ENCODE data around the gene FBXO39. TPM values are rescaled to one million over a fixed set of nuclear protein-coding genes. Genes with fewer than 3 reads are reported as not detected.
"Not testable (repeated sequence)": the region's sequence is repeated elsewhere in the genome, so short reads cannot be mapped to it uniquely, and the experiment has no call there.

Gene FBXO39
- total RNA-seq: not detected

DNA sequence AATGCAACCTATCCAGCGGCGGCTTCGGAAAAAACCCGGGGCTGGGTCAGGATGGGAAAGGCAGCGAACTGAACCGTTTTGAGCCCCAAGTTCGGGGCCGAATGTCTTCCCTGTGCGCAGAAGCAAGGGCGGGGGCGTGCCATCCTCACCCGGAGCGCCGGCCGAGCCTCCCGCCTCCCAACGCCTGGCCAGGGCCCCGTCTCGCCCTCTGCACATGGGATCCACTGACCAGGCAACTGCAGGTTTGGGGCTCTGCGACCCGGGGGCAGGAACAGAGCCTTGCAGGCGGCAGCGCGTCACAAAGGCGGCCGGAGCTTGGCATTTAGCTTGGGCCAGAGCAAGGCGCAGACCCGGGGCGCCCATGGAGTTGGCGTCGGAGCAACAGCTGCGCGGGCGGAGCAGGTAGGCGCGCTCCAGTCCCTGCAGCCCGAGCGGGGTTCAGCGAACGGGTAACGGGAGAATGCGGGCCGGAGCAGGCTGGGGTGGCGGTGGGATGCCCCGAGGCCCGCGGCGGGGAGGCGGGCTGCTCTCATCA lies at the start of gene FBXO39:
Gene FBXO39 (plus strand): TSS at position 345 of the 535 bp plus-strand sequence. CDS start 3,654 bp downstream, outside the sequence.
- H3K4me1 ChIP-seq: no peaks in the 10 kb centered on the region
- intact Hi-C loops (cut with DNase I; ENCODE audit: low total_unique reads): no loop called here
- H3K27me3 ChIP-seq: peaks cover 8 to 31% (median 11%) of the 10 kb centered on the region in 3 donors
- TF ChIP-seq, protein P1, sequence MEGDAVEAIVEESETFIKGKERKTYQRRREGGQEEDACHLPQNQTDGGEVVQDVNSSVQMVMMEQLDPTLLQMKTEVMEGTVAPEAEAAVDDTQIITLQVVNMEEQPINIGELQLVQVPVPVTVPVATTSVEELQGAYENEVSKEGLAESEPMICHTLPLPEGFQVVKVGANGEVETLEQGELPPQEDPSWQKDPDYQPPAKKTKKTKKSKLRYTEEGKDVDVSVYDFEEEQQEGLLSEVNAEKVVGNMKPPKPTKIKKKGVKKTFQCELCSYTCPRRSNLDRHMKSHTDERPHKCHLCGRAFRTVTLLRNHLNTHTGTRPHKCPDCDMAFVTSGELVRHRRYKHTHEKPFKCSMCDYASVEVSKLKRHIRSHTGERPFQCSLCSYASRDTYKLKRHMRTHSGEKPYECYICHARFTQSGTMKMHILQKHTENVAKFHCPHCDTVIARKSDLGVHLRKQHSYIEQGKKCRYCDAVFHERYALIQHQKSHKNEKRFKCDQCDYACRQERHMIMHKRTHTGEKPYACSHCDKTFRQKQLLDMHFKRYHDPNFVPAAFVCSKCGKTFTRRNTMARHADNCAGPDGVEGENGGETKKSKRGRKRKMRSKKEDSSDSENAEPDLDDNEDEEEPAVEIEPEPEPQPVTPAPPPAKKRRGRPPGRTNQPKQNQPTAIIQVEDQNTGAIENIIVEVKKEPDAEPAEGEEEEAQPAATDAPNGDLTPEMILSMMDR (IDR thresholded peaks at IDR 0.05 in 4 of 5, conservative IDR thresholded peaks at IDR 0.05 in 1 of 5): no peak
- no peak for TF ChIP-seq POLR2A (IDR thresholded peaks at IDR 0.05)
- in situ Hi-C loops (cut with MboI; ENCODE audit: low sequenced_read_pairs in 4 of 4): loop anchor here in 1 of 4 donors (25.0 kb wide), 1 partner anchor 89 kb away; no protein-coding TSS in a partner anchor
- H3K4me3 ChIP-seq: no peak within 1 kb of the TSS
- peaks cover 0 to 23% of the 10 kb centered on the region in 2 donors for H3K36me3 ChIP-seq
- H3K9me3 ChIP-seq: peaks cover 0 to 4% (median 0%) of the 10 kb centered on the region in 3 donors
- no peak for DNase-seq
- no peak for ATAC-seq
- H3K27ac ChIP-seq: no peak within 1 kb of the TSS

- H3K27ac ChIP-seq: no peak overlapping the region
- no peak for TF ChIP-seq POLR2A (IDR thresholded peaks at IDR 0.05)
- TF ChIP-seq, protein P1 (IDR thresholded peaks at IDR 0.05 in 4 of 5, conservative IDR thresholded peaks at IDR 0.05 in 1 of 5): no peak
- DNase-seq (no peak), ATAC-seq (no peak)
- H3K36me3 ChIP-seq: no peaks in the 10 kb centered on the region
- H3K4me3 ChIP-seq: no peak overlapping the region
- in situ Hi-C loops (cut with MboI; ENCODE audit: low sequenced_read_pairs in 4 of 4) (no loop called here), intact Hi-C loops (cut with DNase I; ENCODE audit: low total_unique reads) (no loop called here)
- no peaks in the 10 kb centered on the region for H3K4me1 ChIP-seq
- no peaks in the 10 kb centered on the region for H3K9me3 ChIP-seq
- no peaks in the 10 kb centered on the region for H3K27me3 ChIP-seq
Measured at GRCh38 chr17:6729531-6729930, 46.5 kb upstream of the FBXO39 start.

- H3K27me3 ChIP-seq; H3K9me3 ChIP-seq; H3K4me1 ChIP-seq; intact Hi-C loops (cut with DNase I; ENCODE audit: low total_unique reads); DNase-seq; H3K27ac ChIP-seq; H3K36me3 ChIP-seq; ATAC-seq; H3K4me3 ChIP-seq; in situ Hi-C loops (cut with MboI; ENCODE audit: low sequenced_read_pairs in 4 of 4): not testable (repeated sequence)
Measured at GRCh38 chr17:6746665-6747064, 29.4 kb upstream of the FBXO39 start.

DNA sequence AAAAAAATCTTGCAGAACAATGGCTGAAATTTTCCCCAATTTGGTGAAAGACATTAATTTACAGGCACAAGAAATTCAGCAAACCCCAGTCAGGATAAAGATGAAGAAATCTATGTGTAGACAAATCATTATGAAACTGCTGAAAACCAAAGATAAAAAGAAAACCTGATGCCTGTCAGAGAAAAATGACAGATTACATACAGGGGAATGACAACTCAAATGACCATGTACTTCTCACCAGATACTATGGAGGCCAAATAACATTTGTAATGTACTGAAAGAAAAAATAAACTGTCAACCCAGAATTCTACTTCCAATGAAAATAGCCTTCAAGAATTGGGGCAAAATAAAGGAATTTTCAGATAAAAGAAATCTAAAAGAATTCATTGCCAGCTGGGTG lies 27.4 kb upstream of the FBXO39 start:
- ATAC-seq (no peak), DNase-seq (no peak)
- TF ChIP-seq POLR2A (IDR thresholded peaks at IDR 0.05): no peak
- TF ChIP-seq, protein P1 (IDR thresholded peaks at IDR 0.05 in 4 of 5, conservative IDR thresholded peaks at IDR 0.05 in 1 of 5): no peak
- Histone ChIP-seq H3K27me3 (peaks cover 0 to 5% (median 0%) of the 10 kb centered on the region in 3 donors), H3K4me1 (peaks cover 7 to 15% of the 10 kb centered on the region in 2 donors), H3K4me3 (no peak overlapping the region), H3K9me3 (no peaks in the 10 kb centered on the region), H3K36me3 (no peaks in the 10 kb centered on the region), H3K27ac (no peak overlapping the region)
- intact Hi-C loops (cut with DNase I; ENCODE audit: low total_unique reads): no loop called here
- in situ Hi-C loops (cut with MboI; ENCODE audit: low sequenced_read_pairs in 4 of 4): no loop called here

GRCh38 chr17:6749519-6749918 lies 26.5 kb upstream of the FBXO39 start:
- ATAC-seq (no peak), DNase-seq (no peak)
- H3K27ac ChIP-seq: no peak overlapping the region
- no peaks in the 10 kb centered on the region for H3K9me3 ChIP-seq
- H3K4me1 ChIP-seq: peaks cover 7 to 17% of the 10 kb centered on the region in 2 donors
- H3K36me3 ChIP-seq: no peaks in the 10 kb centered on the region
- intact Hi-C loops (cut with DNase I; ENCODE audit: low total_unique reads): no loop called here
- H3K27me3 ChIP-seq: peaks cover 0 to 5% (median 0%) of the 10 kb centered on the region in 3 donors
- in situ Hi-C loops (cut with MboI; ENCODE audit: low sequenced_read_pairs in 4 of 4): no loop called here
- no peak for TF ChIP-seq POLR2A (IDR thresholded peaks at IDR 0.05)
- TF ChIP-seq, protein P1 (IDR thresholded peaks at IDR 0.05 in 4 of 5, conservative IDR thresholded peaks at IDR 0.05 in 1 of 5): no peak
- H3K4me3 ChIP-seq: no peak overlapping the region

Data from gastrocnemius medialis (tissue), 4 donors.